GM12892 (cell line): Measurements from ENCODE around the gene KHK.

Source experiments
- POLR2A ChIP-seq: IDR thresholded peaks from 2 replicates; pipeline ENCODE4 v1.6.1; 2011; ENCODE audit warnings: low read depth, low read length, control low read depth
- POLR2AphosphoS5 ChIP-seq: IDR thresholded peaks from 2 replicates; pipeline ENCODE4 v1.6.1; 2011; ENCODE audit warnings: low read depth, low read length, control low read depth
- TAF1 ChIP-seq: IDR thresholded peaks from 2 replicates; pipeline ENCODE4 v1.6.1; 2011; ENCODE audit warnings: low read depth, mild to moderate bottlenecking, control low read depth, low read length, borderline replicate concordance

DNA sequence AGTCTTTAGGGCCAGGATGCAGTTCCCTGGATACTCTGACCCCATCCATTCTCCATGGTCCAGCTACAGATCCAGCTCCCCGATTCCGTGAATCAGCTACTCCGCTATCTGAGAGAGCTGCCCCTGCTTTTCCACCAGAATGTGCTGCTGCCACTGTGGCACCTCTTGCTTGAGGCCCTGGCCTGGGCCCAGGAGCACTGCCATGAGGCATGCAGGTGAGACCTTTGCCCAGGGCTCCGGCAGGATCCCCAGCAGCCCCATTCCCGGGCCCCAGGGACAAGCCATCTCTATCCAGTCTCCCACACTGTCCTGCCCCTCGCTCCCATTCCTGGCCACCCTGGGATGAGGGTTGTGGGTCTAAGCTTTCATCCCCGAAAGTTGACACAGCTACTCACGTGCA, 46.3 kb upstream of the KHK start:
- TF ChIP-seq TAF1 (no peak), POLR2A (no peak), POLR2AphosphoS5 (no peak)
